MCF 10A (cell line): Measurements from ENCODE around the gene PLA2G2E. TPM values are rescaled to one million over a fixed set of nuclear protein-coding genes. Genes with fewer than 3 reads are reported as not detected.

Experiments
- BruUV-seq: library from RNA; stranded (reverse); fragments of 400-500 nt; replicated peaks from 2 replicates; lab custom pipeline; 2021; lab: Mats Ljungman, UMichigan
- CTCF ChIA-PET: fragments of 300-600 bp; sonication (Branson Sonifier 250); formaldehyde crosslinking; extraction: SDS; loops from one replicate; lab custom pipeline; 2021; ENCODE audit warnings: antibody characterized with exemption, inconsistent platforms; lab: Yijun Ruan, JAX
- POLR2A ChIA-PET: fragments of 300-600, 350-650 bp; sonication (Branson Sonifier 250); formaldehyde crosslinking; extraction: SDS; loops from one replicate; lab custom pipeline; 2020; ENCODE audit warnings: antibody characterized with exemption, inconsistent platforms; lab: Yijun Ruan, JAX
- DNase-seq: peaks from one replicate; pipeline ENCODE4 v3.0.0-alpha.2; 2018; ENCODE audit not compliant: unreplicated experiment
- H3K27ac Mint-ChIP-seq: one replicate; pipeline ENCODE4 v1.8.0; 2022; ENCODE audit warnings: mild to moderate bottlenecking, low read depth, mixed read lengths; ENCODE audit not compliant: unreplicated experiment
- H3K27me3 Mint-ChIP-seq: one replicate; pipeline ENCODE4 v1.8.0; 2022; ENCODE audit warnings: mixed read lengths; ENCODE audit not compliant: insufficient read depth, unreplicated experiment
- H3K36me3 Mint-ChIP-seq: one replicate; pipeline ENCODE4 v1.8.0; 2022; ENCODE audit warnings: mild to moderate bottlenecking, moderate library complexity, mixed read lengths; ENCODE audit not compliant: insufficient read depth, unreplicated experiment
- H3K4me1 Mint-ChIP-seq: one replicate; pipeline ENCODE4 v1.8.0; 2022; ENCODE audit warnings: mixed read lengths; ENCODE audit not compliant: insufficient read depth, unreplicated experiment
- H3K4me3 Mint-ChIP-seq: one replicate; pipeline ENCODE4 v1.8.0; 2022; ENCODE audit warnings: mild to moderate bottlenecking, moderate library complexity, mixed read lengths; ENCODE audit not compliant: unreplicated experiment
- H3K9me3 Mint-ChIP-seq: one replicate; pipeline ENCODE4 v1.8.0; 2022; ENCODE audit warnings: mixed read lengths; ENCODE audit not compliant: unreplicated experiment
- intact Hi-C: fragments of 100-400 bp; cut with micrococcal nuclease; formaldehyde crosslinking; loops from 2 replicates; pipeline ENCODE4 v1.14.1; 2022
- total RNA-seq: library from RNA; stranded (reverse); gene quantifications from 2 replicates; pipeline ENCODE4 v1.2.3, GENCODE V29; 2022
- TF ChIP-seq, protein P1 (sequence below): fragments of 200-600 bp; IDR thresholded peaks from one replicate; pipeline ENCODE4 v1.8.0; 2022; ENCODE audit warnings: antibody characterized with exemption, mild to moderate bottlenecking; ENCODE audit not compliant: unreplicated experiment

The PLA2G2E gene
- total RNA-seq, 1 experiment from 2014 or later: not detected

DNA sequence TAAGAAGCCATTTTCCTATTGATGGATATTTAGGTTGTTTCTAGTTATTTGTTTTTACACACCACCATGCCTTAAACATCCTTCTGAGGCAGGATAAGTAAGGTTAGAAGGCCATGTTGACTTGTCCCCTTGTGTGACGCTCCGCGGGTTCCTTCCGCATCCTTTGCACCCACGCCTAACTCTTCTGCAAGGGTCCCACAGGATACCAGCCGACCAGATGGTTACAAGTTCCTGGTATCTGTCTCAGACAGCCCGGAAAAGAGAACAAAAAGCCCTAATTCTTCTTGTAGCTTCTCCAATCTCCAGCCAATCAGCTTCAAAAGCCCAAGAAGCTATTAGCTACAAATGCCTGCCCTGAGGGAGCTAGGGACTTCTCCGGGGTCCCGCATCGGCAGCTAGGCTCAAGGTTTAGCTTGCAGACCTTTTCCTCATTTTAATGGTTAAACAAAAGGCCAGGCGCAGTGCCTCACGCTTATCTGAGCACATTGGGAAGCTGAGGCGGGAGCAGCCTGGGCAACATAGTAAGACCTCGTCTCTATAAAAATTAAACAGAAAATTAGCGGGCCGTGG lies 46.2 kb downstream of the PLA2G2E start:
- Mint-ChIP-seq H3K4me1 (peaks cover 12% of the 10 kb centered on the region), H3K27me3 (peaks cover 11% of the 10 kb centered on the region), H3K27ac (no peak overlapping the region), H3K4me3 (no peak overlapping the region), H3K9me3 (no peaks in the 10 kb centered on the region), H3K36me3 (no peaks in the 10 kb centered on the region)
- intact Hi-C loops: no loop called here
- DNase-seq: no peak
- ChIA-PET POLR2A (no interaction called here), CTCF (interaction anchor here (0.6 to 1.1 kb wide), 3 partner anchors 35 to 536 kb away, joined by 3 to 4 read pairs (median 3); no protein-coding TSS in a partner anchor)
- TF ChIP-seq, protein P1, sequence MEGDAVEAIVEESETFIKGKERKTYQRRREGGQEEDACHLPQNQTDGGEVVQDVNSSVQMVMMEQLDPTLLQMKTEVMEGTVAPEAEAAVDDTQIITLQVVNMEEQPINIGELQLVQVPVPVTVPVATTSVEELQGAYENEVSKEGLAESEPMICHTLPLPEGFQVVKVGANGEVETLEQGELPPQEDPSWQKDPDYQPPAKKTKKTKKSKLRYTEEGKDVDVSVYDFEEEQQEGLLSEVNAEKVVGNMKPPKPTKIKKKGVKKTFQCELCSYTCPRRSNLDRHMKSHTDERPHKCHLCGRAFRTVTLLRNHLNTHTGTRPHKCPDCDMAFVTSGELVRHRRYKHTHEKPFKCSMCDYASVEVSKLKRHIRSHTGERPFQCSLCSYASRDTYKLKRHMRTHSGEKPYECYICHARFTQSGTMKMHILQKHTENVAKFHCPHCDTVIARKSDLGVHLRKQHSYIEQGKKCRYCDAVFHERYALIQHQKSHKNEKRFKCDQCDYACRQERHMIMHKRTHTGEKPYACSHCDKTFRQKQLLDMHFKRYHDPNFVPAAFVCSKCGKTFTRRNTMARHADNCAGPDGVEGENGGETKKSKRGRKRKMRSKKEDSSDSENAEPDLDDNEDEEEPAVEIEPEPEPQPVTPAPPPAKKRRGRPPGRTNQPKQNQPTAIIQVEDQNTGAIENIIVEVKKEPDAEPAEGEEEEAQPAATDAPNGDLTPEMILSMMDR: no peak
- no TSS peak for BruUV-seq

DNA sequence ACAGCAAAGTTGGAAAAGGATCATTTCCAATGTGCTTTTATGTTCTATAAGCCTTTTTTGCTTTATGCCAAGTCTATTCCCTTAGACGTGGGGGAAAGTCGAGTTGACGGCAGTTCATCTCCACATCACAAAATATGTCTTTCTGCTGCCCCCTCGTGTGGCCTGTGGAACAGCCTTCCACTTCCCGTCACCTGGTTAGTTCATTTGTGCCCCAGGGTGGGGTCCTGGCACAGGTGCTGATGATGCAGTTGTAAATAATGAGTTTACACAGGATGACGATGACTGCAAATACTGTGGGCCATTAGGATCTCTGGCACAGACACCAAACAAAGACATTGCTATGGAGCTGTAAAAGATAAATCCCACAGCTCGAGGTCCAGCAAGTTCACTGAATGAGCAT lies 51.2 kb downstream of the PLA2G2E start:
- DNase-seq: peak; percentile 42
- peaks cover 8% of the 10 kb centered on the region for H3K4me1 Mint-ChIP-seq
- POLR2A ChIA-PET: no interaction called here
- CTCF ChIA-PET: interaction anchor here (0.6 to 0.7 kb wide), 3 partner anchors 11 to 338 kb away, joined by 3 read pairs; no protein-coding TSS in a partner anchor
- peaks cover 11% of the 10 kb centered on the region for H3K27me3 Mint-ChIP-seq
- BruUV-seq: no TSS peak
- intact Hi-C loops: loop anchor here (5.0 kb wide), 1 partner anchor 110 kb away; no protein-coding TSS in a partner anchor
- TF ChIP-seq, protein P1: no peak
- H3K9me3 Mint-ChIP-seq: no peaks in the 10 kb centered on the region
- H3K27ac Mint-ChIP-seq: peak overlapping the region; percentile 84
- no peaks in the 10 kb centered on the region for H3K36me3 Mint-ChIP-seq
- no peak overlapping the region for H3K4me3 Mint-ChIP-seq

Other genes starting within 250 kb of the PLA2G2E start
- gene TMCO4, start 123.7 kb downstream of the PLA2G2E start, total RNA-seq: 19.0 and 20.5 TPM in 2 replicates
- gene RNF186, start 108.3 kb downstream of the PLA2G2E start, total RNA-seq: not detected in 2 replicates
- 11.6 and 12.0 TPM in 2 replicates for gene OTUD3, start 41.2 kb downstream of the PLA2G2E start, total RNA-seq
- not detected in 2 replicates for gene PLA2G2A, start 56.0 kb upstream of the PLA2G2E start, total RNA-seq
- not detected in 2 replicates for gene PLA2G5, start 146.6 kb upstream of the PLA2G2E start, total RNA-seq
- not detected in 2 replicates for gene PLA2G2D, start 195.9 kb upstream of the PLA2G2E start, total RNA-seq
- gene PLA2G2F, start 215.7 kb upstream of the PLA2G2E start, total RNA-seq: not detected in 2 replicates